GM12891 (cell line): Measurements from ENCODE around the gene IQCN.

Source experiments
- DNase-seq: peaks from one replicate; pipeline ENCODE4 v3.0.0; 2011; ENCODE audit warnings: low spot score; ENCODE audit not compliant: insufficient read length
- FAIRE-seq: peaks from 2 replicates; lab custom pipeline; 2011; peaks lifted over from hg19 to GRCh38; lab: Jason Lieb, UNC
- PAX5 ChIP-seq: IDR thresholded peaks from 2 replicates; pipeline ENCODE4 v1.6.1; 2011; ENCODE audit warnings: low read length, moderate library complexity, mild to moderate bottlenecking; ENCODE audit not compliant: insufficient read depth, severe bottlenecking
- POLR2A ChIP-seq: IDR thresholded peaks from 2 replicates; pipeline ENCODE4 v1.6.1; 2011; ENCODE audit warnings: low read depth, low read length, control low read depth
- POLR2AphosphoS5 ChIP-seq: IDR thresholded peaks from 2 replicates; pipeline ENCODE4 v1.6.1; 2011; ENCODE audit warnings: low read depth, low read length, control low read depth
- POU2F2 ChIP-seq: IDR thresholded peaks from 2 replicates; pipeline ENCODE4 v1.6.1; 2011; ENCODE audit warnings: low read depth, mild to moderate bottlenecking, control low read depth, low read length, moderate library complexity
- SPI1 ChIP-seq: IDR thresholded peaks from 2 replicates; pipeline ENCODE4 v1.6.1; 2011; ENCODE audit warnings: low read depth, low read length, control low read depth
- TAF1 ChIP-seq: IDR thresholded peaks from 2 replicates; pipeline ENCODE4 v1.6.1; 2011; ENCODE audit warnings: low read depth, low read length, control low read depth

IQCN gene

DNA sequence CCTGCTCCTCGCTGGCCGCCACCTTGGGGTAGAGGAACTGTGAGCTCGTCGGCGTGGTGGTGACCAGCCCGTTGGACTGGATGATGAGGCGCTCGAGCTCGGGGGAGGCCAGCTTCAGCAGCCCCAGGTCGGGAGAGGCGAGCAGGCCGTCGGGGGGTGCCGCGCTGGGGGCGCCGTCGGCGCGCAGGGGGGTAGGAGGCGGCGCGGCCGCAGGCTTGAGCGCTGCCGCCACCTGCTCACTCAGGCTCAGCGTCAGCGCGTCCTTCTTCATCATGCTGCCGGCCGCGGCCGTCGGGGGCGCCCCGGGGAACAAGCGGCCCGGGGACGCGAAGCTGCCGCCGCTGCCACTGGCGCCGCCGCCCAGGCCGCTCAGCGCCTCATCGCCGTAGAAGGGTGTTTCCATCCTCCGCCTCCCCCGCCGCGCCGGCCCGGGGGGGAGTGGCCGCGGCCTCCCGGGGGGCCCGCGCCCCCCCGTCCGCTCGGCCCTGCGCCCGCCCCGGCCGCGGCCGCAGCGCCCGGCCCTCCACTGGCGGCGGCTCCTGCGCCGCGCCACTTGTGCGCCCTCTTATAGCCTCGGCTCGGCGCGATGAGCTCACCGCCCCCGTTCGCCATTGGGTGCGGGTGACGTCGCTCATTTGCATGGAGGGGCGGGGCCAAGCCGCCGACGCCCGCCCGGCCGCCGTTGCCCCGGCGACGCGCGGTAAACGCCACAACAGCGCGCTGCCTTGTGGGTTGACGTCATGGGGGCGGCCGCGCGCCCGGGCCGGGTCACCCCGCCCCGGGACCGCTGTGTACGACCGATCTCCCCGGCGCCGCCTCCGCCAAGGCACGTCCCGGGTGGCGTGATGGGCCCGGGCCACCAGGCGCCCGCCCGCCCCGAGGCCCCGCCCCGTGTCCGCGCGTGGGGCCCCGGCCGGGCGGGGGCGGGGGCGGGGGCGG, 7.1 kb upstream of the IQCN start, which contains the start of gene JUND:
Gene JUND (minus strand): TSS at position 541 of the 939 bp plus-strand sequence. CDS start 138 bp downstream, at position 403.
- DNase-seq (peak; percentile 92), FAIRE-seq (peak; percentile 98)
- TF ChIP-seq POU2F2 (peak; percentile 95), SPI1 (no peak), PAX5 (peak; percentile 35), POLR2AphosphoS5 (peak; percentile 98), POLR2A (peak; percentile 97), TAF1 (peak; percentile 88)

- FAIRE-seq, result peak; percentile 78
- DNase-seq, result no peak
- peak; percentile 70; the same call in 1 of the 2 replicates for TF ChIP-seq POLR2A
- TF ChIP-seq SPI1, result no peak
- TF ChIP-seq POLR2AphosphoS5, result peak; percentile 82
- TF ChIP-seq POU2F2, result peak; percentile 32; the same call in 1 of the 2 replicates
- TF ChIP-seq TAF1, result peak; percentile 51; the same call in 1 of the 2 replicates
- no peak for TF ChIP-seq PAX5
These were observed 6.2 kb upstream of the IQCN start for GRCh38 chr19:18280247-18281081.

GRCh38 chr19:18279516-18280246, 5.4 kb upstream of the IQCN start:
- FAIRE-seq (peak; percentile 91), DNase-seq (peak; percentile 95)
- TF ChIP-seq SPI1 (peak; percentile 36), POLR2AphosphoS5 (peak; percentile 44; the same call in 1 of the 2 replicates), PAX5 (peak; percentile 18), POU2F2 (no peak), POLR2A (no peak), TAF1 (no peak; the same call in 1 of the 2 replicates)

GRCh38 chr19:18279266-18279515, 4.9 kb upstream of the IQCN start:
- FAIRE-seq (no peak), DNase-seq (no peak)
- TF ChIP-seq PAX5 (no peak), POLR2AphosphoS5 (no peak), TAF1 (no peak), POLR2A (0 out of 2 replicates have a peak, but pooled peaks have one; percentile 5), SPI1 (no peak), POU2F2 (no peak)

DNA sequence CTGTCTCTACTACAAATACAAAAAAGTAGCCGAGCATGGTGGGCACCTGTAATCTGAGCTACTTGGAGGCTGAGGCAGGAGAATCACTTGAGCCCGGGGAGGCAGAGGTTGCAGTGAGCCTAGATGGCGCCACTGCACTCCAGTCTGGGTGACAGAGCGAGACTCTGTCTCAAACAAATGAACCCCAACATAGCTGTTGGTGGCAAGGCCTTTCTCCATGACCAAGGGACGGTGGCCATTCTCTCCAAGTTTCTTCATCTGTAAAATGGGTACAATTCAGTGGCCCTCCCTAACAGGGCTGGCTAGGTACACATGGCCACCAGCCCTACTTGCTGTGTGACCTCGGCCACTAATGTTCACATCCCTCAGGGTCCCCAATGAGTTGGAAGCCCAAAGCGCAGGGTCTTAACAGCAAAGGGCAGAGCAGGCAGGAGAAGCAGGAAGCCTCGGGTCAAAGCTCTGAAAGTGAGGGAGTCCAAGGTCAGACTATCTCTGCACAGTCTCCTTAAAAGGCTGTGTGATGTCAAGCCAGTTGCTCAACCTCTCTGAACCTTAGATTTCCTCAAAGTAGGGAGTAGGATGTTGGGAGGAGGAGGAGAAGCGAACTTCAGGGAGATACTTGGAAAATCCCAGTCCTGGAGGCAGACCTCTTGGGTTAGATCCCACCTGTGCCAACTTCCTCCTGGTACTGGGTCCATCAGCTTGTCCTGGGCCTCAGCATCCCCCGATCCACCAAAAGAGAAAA, 4.4 kb upstream of the IQCN start:
- TF ChIP-seq PAX5 (no peak), POLR2A (peak; percentile 12; the same call in 1 of the 2 replicates)
- FAIRE-seq, result no peak
- no peak for DNase-seq

GRCh38 chr19:18274781-18275356, 617 bp upstream of the IQCN start:
- DNase-seq (no peak), FAIRE-seq (no peak)
- TF ChIP-seq TAF1 (no peak), SPI1 (no peak), PAX5 (no peak), POLR2A (peak; percentile 76), POU2F2 (no peak), POLR2AphosphoS5 (peak; percentile 48)

DNA sequence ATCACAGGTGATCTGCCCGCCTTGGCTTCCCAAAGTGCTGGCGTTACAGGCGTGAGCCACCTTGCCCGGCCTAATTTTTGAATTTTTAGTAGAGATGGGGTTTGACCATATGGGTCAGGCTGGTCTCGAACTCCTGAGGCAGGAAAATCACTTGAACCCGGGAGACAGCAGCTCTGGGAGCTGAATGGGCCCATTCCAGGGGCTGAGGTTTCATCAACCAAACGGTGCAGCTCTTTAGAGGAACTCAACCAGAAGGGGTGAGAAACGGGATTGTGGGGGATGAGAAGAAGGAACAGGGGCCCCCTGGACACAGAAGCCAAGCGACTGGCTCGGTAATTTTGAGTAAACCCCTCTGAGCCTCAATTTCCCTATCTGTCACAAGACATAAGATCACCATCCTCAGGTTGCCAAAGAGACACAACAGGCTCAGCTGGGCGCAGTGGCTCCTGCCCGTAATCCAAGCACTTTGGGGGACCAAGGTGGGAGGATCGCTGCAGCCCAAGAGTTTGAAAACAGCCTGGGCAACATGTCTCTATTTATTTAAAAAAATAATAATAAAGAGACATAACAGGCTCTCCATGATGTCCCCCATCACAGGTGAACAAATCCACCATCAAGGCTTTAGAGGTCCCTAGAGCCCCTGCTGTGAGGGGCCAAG, 562 bp downstream of the IQCN start:
- FAIRE-seq, result no peak

DNA sequence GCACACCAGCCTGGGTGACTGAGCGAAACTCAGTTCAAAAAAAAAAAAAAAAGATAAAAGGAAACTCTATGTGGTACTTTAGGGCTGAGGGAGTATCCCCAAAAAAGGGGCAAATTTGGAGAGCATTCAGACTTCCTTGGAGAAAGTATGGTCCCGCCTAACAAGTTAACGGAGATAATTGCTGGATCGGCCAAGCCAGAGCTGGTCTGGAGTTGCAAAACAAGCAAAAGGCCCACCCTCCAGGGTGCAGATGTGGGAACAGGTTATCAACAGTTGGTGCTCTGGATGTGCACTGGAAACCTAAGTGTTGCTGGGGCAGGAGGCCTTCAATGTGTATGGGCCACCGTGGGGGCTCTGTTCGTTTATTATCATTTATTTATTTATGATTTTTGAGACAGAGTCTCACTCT, 2.8 kb downstream of the IQCN start:
- TF ChIP-seq PAX5 (no peak), POLR2AphosphoS5 (peak; percentile 48; the same call in 1 of the 2 replicates)
- no peak for DNase-seq
- no peak for FAIRE-seq

More for the DNA sequence above, 562 bp downstream of the IQCN start:
- no peak for DNase-seq
- TF ChIP-seq SPI1 (no peak), POU2F2 (no peak), PAX5 (no peak), POLR2AphosphoS5 (no peak), POLR2A (no peak), TAF1 (no peak)
